Cardiac muscle cell (in vitro differentiated cells and primary cell): ENCODE results near the gene SLC9A7. TPM values are rescaled to one million over a fixed set of nuclear protein-coding genes. Genes with fewer than 3 reads are reported as not detected.

Experiments used
- DNase-seq, 2 donors: peaks; one replicate each; pipeline versions ENCODE4 v3.0.0 to v3.0.0-alpha.2; 2010 to 2017; ENCODE audit warnings: low read depth in 1 of 2, low spot score in 1 of 2
- H3K27ac ChIP-seq: fragments of 200-600 bp; sonication (generic); 2 replicates; pipeline ENCODE4 v1.5.1; 2016
- H3K27me3 ChIP-seq: fragments of 200-600 bp; sonication (generic); 2 replicates; pipeline ENCODE4 v1.6.0; 2016; ENCODE audit warnings: control low read depth
- H3K36me3 ChIP-seq: fragments of 200-600 bp; sonication (generic); 2 replicates; pipeline ENCODE4 v1.5.1; 2016; ENCODE audit warnings: control low read depth
- H3K4me1 ChIP-seq: fragments of 200-600 bp; sonication (generic); 2 replicates; pipeline ENCODE4 v1.8.1; 2017; ENCODE audit warnings: low read depth, mild to moderate bottlenecking, mixed run types
- H3K4me3 ChIP-seq: fragments of 200-600 bp; sonication (generic); 2 replicates; pipeline ENCODE4 v1.5.1; 2016; ENCODE audit warnings: mild to moderate bottlenecking
- H3K9me3 ChIP-seq: fragments of 200-600 bp; sonication (generic); 2 replicates; pipeline ENCODE4 v1.5.1; 2017; ENCODE audit warnings: low read depth, mild to moderate bottlenecking, control low read depth
- CTCF ChIP-seq: IDR thresholded peaks from 2 replicates; pipeline ENCODE4 v1.5.1; 2012; ENCODE audit warnings: low read depth, mild to moderate bottlenecking, low read length
- polyA plus RNA-seq: library from polyadenylated mRNA; unstranded; fragments of >200 nt; fragmentation: Nextera tagmentation; extraction: Ambion mirVana; gene quantifications from 2 replicates; pipeline ENCODE4 v1.2.1, GENCODE V29; 2016
- total RNA-seq: library from RNA; depleted of rRNA; stranded (reverse); fragments of >200 nt; gene quantifications from 2 replicates; pipeline ENCODE4 v1.2.3, GENCODE V29; 2016

SLC9A7 gene
- total and polyA plus RNA-seq, 2 experiments from 2014 or later, result 2.2 to 19.6 TPM

- H3K4me1 ChIP-seq, result no peaks in the 10 kb centered on the region
- no peaks in the 10 kb centered on the region for H3K36me3 ChIP-seq
- H3K9me3 ChIP-seq, result no peaks in the 10 kb centered on the region
- peaks cover 11% of the 10 kb centered on the region for H3K27me3 ChIP-seq
- no peak overlapping the region for H3K27ac ChIP-seq
- no peak overlapping the region for H3K4me3 ChIP-seq
- no peak for TF ChIP-seq CTCF
- DNase-seq, result peak in 1 of 2 donors; percentile 54
These were observed 182.5 kb downstream of the SLC9A7 start for GRCh38 chrX:46576458-46576857.

DNA sequence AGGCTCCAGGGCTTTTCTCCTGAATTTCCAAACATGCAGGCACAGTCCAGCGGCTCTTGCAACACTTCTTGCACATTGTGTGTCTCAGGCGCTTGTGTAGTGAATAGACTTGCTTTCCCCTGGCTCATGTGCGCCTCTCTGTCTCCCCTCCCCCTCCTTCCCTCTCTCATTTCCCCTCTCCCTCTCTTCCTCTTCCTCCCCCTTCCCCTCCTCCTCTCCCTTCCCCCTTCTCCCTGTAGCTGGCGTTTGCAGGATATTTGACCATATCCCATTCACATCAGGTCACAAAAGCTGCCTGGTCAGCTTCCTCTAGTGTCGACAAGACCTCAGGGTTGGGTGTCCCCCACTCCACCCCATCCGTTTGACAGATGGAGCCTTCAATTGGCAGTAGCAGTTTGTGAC lies 182.9 kb downstream of the SLC9A7 start:
- H3K4me3 ChIP-seq, result no peak overlapping the region
- peak in 1 of 2 donors; percentile 74 for DNase-seq
- H3K27me3 ChIP-seq, result peaks cover 11% of the 10 kb centered on the region
- no peak for TF ChIP-seq CTCF
- no peaks in the 10 kb centered on the region for H3K9me3 ChIP-seq
- no peaks in the 10 kb centered on the region for H3K36me3 ChIP-seq
- H3K4me1 ChIP-seq, result no peaks in the 10 kb centered on the region
- H3K27ac ChIP-seq, result no peak overlapping the region

GRCh38 chrX:46575586-46575985 lies 183.3 kb downstream of the SLC9A7 start:
- Histone ChIP-seq H3K36me3 (no peaks in the 10 kb centered on the region), H3K4me3 (no peak overlapping the region), H3K27ac (no peak overlapping the region), H3K4me1 (no peaks in the 10 kb centered on the region), H3K9me3 (no peaks in the 10 kb centered on the region), H3K27me3 (peaks cover 11% of the 10 kb centered on the region)
- TF ChIP-seq CTCF, result no peak
- no peak for DNase-seq

DNA sequence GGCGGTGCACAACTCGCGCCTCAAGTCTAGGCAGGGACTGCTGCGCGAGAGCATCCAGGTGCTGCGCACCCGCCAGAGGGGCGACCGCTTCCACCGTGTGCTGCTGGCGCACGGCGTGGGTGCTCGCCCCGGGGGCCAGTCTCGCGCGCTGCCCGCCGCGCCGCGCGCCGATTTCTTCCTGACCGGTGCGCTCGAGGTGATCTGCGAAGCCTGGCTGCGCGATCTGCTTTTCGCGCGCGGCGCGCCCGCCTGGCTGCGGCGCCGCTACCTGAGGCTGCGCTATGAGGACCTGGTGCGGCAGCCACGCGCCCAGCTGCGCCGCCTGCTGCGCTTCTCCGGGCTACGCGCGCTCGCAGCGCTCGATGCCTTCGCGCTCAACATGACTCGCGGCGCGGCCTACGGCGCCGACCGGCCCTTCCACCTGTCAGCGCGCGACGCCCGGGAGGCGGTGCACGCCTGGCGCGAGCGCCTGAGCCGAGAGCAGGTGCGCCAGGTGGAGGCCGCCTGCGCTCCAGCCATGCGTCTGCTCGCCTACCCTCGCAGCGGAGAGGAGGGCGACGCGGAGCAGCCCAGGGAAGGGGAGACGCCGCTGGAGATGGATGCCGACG lies 184.0 kb downstream of the SLC9A7 start:
- DNase-seq, result peak; percentile 29 to 50
- Histone ChIP-seq H3K27me3 (peaks cover 11% of the 10 kb centered on the region), H3K4me1 (no peaks in the 10 kb centered on the region), H3K9me3 (no peaks in the 10 kb centered on the region), H3K36me3 (no peaks in the 10 kb centered on the region), H3K27ac (no peak overlapping the region), H3K4me3 (peak overlapping the region; percentile 49)
- no peak for TF ChIP-seq CTCF

DNA sequence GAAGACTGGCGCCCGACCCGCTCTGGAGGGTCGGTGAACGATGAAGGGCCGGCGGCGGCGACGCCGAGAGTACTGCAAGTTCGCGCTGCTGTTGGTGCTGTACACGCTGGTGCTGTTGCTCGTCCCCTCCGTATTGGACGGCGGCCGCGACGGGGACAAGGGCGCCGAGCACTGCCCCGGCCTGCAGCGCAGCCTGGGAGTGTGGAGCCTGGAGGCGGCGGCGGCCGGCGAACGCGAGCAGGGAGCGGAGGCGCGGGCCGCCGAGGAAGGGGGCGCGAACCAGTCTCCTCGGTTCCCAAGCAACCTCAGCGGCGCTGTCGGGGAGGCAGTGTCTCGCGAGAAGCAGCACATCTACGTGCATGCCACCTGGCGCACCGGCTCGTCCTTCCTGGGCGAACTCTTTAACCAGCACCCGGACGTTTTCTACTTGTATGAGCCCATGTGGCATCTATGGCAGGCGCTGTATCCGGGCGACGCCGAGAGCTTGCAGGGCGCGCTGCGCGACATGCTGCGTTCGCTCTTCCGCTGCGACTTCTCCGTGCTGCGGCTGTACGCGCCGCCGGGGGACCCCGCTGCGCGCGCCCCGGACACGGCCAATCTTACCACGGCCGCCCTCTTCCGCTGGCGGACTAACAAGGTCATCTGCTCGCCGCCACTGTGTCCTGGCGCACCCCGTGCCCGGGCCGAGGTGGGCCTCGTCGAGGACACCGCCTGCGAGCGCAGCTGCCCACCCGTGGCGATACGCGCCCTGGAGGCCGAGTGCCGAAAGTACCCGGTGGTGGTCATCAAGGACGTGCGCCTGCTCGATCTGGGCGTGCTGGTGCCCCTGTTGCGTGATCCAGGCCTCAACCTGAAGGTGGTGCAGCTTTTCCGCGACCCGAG lies 184.8 kb downstream of the SLC9A7 start:
- no peak for TF ChIP-seq CTCF
- Histone ChIP-seq H3K36me3 (no peaks in the 10 kb centered on the region), H3K27me3 (peaks cover 11% of the 10 kb centered on the region), H3K27ac (no peak overlapping the region), H3K9me3 (no peaks in the 10 kb centered on the region), H3K4me1 (no peaks in the 10 kb centered on the region), H3K4me3 (peak overlapping the region; percentile 49)
- DNase-seq, result peak; percentile 37 to 59
